ENCODE results near the gene FAM161A. TPM values are rescaled to one million over a fixed set of nuclear protein-coding genes. Genes with fewer than 3 reads are reported as not detected.

FAM161A gene
- total RNA-seq, 2 donors from 2014 or later, result 1.8 to 1.9 TPM

GRCh38 chr2:61793389-61793836 lies 60.4 kb downstream of the FAM161A start:
- no peak for DNase-seq (ENCODE audit: low spot score)
- intact Hi-C loops (cut with DNase I), result no loop called here

DNA sequence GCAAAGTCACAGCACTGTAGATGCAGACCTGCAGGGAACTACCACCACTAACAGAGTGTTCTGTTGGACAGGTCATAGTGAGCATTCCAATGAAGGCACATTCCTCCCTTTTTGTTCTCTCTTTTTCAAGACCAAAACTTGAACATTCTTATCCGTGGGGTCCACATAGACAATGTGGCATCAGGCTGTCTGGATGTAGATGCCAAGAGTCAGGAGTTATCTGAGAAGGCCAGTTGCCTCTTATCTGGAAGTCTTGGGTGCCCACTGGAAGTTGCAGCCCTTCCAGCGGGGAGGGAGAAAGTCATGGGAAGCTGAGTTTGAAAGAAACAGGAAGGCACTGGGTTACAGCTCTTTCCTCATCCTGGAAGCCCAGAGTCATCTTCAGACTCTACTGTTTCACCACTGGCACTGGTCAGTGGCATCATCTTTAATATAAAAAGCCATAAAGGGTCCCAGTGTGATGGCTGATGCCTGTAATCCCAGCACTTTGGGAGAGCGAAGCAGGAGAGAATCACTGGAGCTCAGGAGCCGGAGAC lies 61.4 kb downstream of the FAM161A start:
- DNase-seq (ENCODE audit: low spot score), result no peak
- intact Hi-C loops (cut with DNase I), result no loop called here

- DNase-seq (ENCODE audit: low spot score), result no peak
- intact Hi-C loops (cut with DNase I), result no loop called here
Measured at GRCh38 chr2:61789807-61790602, 63.9 kb downstream of the FAM161A start.

DNA sequence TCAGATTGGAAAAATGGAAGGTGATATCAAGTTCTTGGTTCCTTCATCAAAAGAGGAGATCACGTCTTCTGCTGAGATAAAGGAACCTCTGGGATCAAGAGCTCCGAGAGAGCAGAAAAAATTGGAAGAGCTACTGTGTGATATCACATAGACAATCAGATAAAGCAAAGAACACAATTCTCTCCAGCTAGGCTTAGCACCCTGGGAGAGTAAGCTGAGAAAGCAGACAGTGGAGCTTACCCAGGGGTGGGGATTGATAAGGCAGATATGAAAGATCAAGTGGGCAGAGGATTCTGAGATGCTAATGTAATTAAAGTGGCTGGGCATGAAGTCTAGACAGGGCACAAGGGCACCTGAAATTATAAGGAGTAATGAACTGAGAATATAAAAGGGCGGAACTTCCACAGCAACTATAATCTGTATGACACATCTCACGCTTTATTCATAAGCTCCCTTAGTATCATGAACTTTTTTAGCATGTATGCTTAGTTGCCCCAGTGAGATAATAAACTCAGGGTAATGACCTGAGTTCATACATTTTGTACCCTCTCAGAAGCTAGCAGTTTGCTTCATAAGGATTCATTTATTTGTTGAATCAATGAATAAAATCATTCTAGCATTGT lies 65.8 kb downstream of the FAM161A start:
- intact Hi-C loops (cut with DNase I), result no loop called here
- DNase-seq (ENCODE audit: low spot score), result no peak

DNA sequence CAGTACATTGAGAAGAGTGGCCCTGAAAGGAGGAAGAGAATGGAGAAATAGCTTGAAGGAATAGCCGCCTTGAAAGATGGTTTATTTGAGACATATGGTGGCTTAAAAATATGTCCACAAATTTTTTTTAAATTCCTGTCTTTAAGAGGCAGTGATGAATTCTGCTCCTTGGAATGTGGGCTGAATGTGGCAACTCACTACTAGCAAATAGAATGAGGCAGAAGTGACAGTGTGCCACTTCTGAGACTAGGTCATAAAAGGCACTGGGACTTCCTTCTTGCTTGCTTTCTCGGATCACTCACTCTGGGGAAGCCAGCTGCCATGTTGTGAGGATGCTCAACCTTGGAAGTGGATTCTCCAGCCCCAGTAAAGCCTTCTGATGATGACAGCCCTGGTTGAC lies 67.0 kb downstream of the FAM161A start:
- intact Hi-C loops (cut with DNase I), result no loop called here
- no peak for DNase-seq (ENCODE audit: low spot score)

DNA sequence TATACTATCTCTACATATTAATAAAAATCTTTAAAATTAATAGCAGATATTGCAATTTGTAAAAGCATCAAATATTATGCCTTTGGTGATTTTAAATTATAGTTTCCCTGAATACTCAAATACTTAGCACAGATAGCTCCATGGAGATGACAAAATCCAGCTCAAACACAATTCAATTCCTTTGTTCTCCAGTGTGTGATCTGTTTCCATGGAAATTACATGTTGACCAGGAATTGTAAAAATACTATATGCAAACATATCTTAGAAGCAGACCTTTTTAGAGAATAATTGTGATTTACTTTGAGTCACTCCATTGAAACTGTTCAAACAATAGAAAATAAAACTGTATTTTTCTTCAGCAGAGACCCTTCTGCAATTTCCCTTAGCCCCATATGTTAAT lies 68.3 kb downstream of the FAM161A start:
- intact Hi-C loops (cut with DNase I), result no loop called here
- no peak for DNase-seq (ENCODE audit: low spot score)

- intact Hi-C loops (cut with DNase I), result no loop called here
- no peak for DNase-seq (ENCODE audit: low spot score)
Measured at GRCh38 chr2:61784643-61785042, 69.2 kb downstream of the FAM161A start.

- intact Hi-C loops (cut with DNase I), result no loop called here
Measured at GRCh38 chr2:61775956-61776570, 77.8 kb downstream of the FAM161A start.

More at GRCh38 chr2:61775956-61776570, 77.8 kb downstream of the FAM161A start:
- no peak for DNase-seq (ENCODE audit: low spot score)

Other genes with a start within 250 kb of the FAM161A start
- 100 to 1,000 TPM in 1 of 2 donors, 10 to 100 TPM in 1; 86.9 to 113 TPM for gene CCT4, start 34.6 kb upstream of the FAM161A start, total RNA-seq
- gene COMMD1, start 51.6 kb upstream of the FAM161A start, total RNA-seq, result 10 to 100 TPM; 33.0 to 35.1 TPM